GM19099 (cell line): ENCODE data around the gene USP48.

ENCODE experiments used
- POLR2A ChIP-seq: IDR thresholded peaks from 3 replicates; pipeline ENCODE4 v1.6.1; 2011; ENCODE audit warnings: low read depth; ENCODE audit not compliant: insufficient read length; ENCODE audit errors: extremely low read depth

Gene USP48

DNA sequence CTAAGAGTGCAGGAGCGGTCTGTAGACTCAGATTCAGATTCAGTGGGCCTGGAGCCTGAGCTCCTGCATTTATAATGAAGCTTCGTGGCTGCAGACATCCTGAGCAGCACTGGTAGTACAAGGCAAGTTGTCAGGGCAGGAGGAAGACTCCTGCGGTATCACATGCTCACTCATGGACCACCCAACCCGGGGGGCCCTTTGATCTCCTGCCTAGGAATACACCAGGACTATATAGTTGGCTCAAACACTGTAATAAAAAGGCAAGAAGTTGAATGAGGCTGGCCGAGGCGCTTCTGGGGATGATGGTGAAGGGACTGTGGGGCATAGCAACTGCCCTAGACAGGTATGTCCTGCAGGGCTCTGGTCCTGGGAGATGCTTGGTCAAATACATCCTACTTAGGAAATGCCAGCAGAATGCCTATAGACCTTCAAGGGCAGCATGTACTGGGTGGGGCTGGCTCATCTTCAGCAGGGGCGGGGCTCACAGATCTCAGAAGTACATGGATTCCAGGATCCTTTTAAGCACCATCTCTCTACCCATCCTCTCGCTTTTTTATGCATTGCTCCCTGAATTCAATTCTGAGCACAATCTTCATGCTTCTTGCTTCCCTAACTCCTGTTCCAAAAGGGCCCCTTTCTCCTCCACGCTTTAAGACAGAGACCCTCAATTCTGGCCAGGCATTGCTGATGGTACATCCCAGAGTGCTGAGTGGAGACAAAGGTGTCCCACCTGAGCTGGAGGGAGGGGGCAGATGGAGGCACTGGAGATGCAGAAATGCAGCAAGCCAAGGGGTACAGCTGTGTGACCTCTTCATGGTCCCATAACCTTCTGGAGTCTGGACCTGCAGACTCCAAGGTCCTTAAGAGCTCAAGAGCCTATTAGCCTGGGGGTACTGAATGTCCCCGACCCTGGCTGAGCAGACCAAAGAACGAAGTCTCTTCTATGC is 111.7 kb downstream of the USP48 start:
- no peak for TF ChIP-seq POLR2A

GRCh38 chr1:21670059-21670881 is 112.7 kb downstream of the USP48 start:
- TF ChIP-seq POLR2A: no peak

- no peak for TF ChIP-seq POLR2A
These were observed 113.5 kb downstream of the USP48 start, which contains the start of gene RAP1GAP for GRCh38 chr1:21669258-21670058. Gene RAP1GAP, minus strand, starts transcription at chr1:21669357. Its CDS starts 49,325 bp downstream, at chr1:21620032.

DNA sequence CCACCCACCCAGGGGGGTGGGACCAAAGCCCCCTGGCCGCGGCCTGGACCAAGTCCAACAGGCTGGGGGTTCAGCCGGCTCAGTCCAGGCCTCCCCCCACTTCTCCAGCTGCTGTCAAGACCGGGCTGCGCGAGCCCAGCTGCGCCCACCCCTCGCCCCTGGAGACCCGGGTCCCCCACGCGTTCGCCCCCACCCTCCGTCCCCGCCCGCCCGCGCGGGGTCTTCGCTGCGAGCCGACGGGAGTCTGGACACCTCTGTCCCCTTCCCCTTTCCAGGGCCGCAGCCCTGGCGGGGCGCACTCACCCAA is 114.0 kb downstream of the USP48 start:
- TF ChIP-seq POLR2A: no peak

GRCh38 chr1:21668232-21668950 is 114.6 kb downstream of the USP48 start:
- TF ChIP-seq POLR2A: no peak

GRCh38 chr1:21667348-21668231 is 115.4 kb downstream of the USP48 start:
- TF ChIP-seq POLR2A: no peak

DNA sequence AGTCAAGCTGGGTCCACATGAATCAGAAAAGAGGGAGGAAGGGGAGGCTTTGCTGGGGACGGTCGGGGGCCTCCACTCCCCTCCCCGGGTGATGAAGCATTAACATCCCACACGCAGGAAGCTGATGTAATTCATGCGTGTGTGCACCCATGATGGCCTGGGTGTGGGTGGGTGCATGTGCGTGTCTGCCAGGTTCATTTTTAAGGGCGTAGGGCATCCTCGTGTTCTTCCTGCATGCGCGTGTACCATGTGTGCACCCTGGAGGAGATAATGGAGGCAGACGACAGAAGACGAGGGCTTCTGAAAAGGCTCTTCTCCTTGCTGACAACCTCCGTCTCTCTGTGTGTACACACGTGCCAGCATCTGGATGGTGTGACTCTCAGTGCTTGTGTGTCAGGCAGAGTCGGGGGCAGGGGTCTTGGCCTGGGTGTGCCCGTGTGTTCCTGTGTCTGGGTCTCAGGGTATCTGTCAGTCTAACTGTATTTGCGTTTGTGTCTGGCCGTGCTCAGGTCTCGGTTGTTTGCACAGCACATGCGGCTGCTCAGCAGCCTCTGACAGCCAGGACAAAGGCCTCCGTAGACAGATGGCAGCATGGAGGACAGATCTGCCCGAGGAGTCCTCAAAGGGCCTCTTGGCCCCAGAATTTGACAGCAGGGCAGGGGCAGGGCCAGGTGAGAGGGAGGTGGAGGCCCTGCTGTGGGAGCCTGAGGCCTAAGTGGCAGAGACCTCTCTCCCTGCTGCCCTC is 116.2 kb downstream of the USP48 start:
- TF ChIP-seq POLR2A: no peak

- no peak for TF ChIP-seq POLR2A
These were observed 117.0 kb downstream of the USP48 start for GRCh38 chr1:21665711-21666575.

- TF ChIP-seq POLR2A: no peak
These were observed 118.0 kb downstream of the USP48 start for GRCh38 chr1:21664806-21665588.

GRCh38 chr1:21663951-21664805 is 118.8 kb downstream of the USP48 start:
- no peak for TF ChIP-seq POLR2A
